Breast epithelium (tissue), 4 donors: ENCODE data around the gene RECQL5. TPM values are rescaled to one million over a fixed set of nuclear protein-coding genes. Genes with fewer than 3 reads are reported as not detected.

Experiments
- DNase-seq, 2 donors: peaks; one replicate each; pipeline ENCODE4 v3.0.0-alpha.2; 2019; ENCODE audit warnings: low spot score in 2 of 2
- H3K27ac ChIP-seq, 2 donors: fragments of 200-600 bp; sonication (generic) in 1 of 2; one replicate each; pipeline ENCODE4 v1.5.1; 2016 to 2019; ENCODE audit warnings: mild to moderate bottlenecking in 1 of 2
- H3K27me3 ChIP-seq, 2 donors: fragments of 200-600 bp; sonication (generic) in 1 of 2; one replicate each; pipeline versions ENCODE4 v1.5.1 to v1.6.0; 2017 to 2019; ENCODE audit warnings: control low read depth in 1 of 2, mild to moderate bottlenecking in 1 of 2
- H3K36me3 ChIP-seq: fragments of 200-600 bp; one replicate; pipeline ENCODE4 v1.5.1; 2019
- H3K4me1 ChIP-seq, 2 donors: fragments of 200-600 bp; sonication (generic); one replicate each; pipeline ENCODE4 v1.5.1; 2016 to 2019; ENCODE audit warnings: control low read depth in 1 of 2
- H3K4me3 ChIP-seq, 3 donors: fragments of 200-600 bp; sonication (generic); 1 replicate in 2 of 3; 2 replicates in 1 of 3; pipeline ENCODE4 v1.5.1; 2016 to 2019; ENCODE audit warnings: mild to moderate bottlenecking in 3 of 3, moderate library complexity in 2 of 3
- H3K9me3 ChIP-seq, 2 donors: fragments of 200-600 bp; sonication (generic) in 1 of 2; one replicate each; pipeline ENCODE4 v1.5.1; 2016 to 2019; ENCODE audit warnings: control low read depth in 1 of 2
- POLR2A ChIP-seq: fragments of 450-650 bp; IDR thresholded peaks from one replicate; pipeline ENCODE4 v1.6.1; 2016; ENCODE audit warnings: antibody characterized with exemption, mild to moderate bottlenecking, moderate library complexity
- POLR2AphosphoS5 ChIP-seq, 3 donors: sonication (generic); formaldehyde crosslinking; IDR thresholded peaks; one replicate each; pipeline ENCODE4 v1.6.1; 2017; ENCODE audit warnings: antibody characterized with exemption in 3 of 3
- intact Hi-C: fragments of 100-400 bp; cut with DNase I; formaldehyde crosslinking; loops from one replicate; pipeline ENCODE4 v1.15.1; 2023; ENCODE audit warnings: low total_unique reads
- total RNA-seq, 3 donors: library from RNA; depleted of rRNA; stranded (reverse); fragments of >200 nt; gene quantifications; one replicate each; pipeline ENCODE4 v1.1.0, GENCODE V29; 2016
- TF ChIP-seq, protein P1 (sequence below), 3 donors: fragments of 450-650 bp; IDR thresholded peaks; one replicate each; pipeline ENCODE4 v1.5.1; 2016 to 2017; ENCODE audit warnings: antibody characterized with exemption in 3 of 3, mild to moderate bottlenecking in 3 of 3, moderate library complexity in 3 of 3

The RECQL5 gene
- total RNA-seq, 3 donors from 2014 or later: 10.7 to 22.8 (median 14.1) TPM

DNA sequence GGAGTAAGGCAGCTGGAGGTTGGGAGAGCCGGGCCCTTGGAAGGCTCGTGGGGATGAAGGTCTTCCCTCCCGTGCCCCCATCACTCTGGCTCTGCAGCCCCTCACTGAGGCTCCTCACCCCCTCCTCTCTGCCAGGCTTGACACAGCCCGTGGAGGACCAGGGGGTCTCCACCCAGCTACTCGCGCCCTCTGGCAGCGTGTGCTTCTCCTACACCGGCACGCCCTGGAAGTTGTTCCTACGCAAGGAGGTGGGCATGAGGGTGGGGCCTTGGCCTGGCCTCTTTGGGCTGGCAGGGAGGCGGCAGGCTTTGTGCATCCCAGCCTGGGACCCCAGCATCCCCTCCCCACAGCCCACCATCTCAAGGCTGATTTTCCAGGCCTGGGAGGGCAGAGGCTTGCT is 49.3 kb downstream of the RECQL5 start:
- H3K4me1 ChIP-seq: no peaks in the 10 kb centered on the region
- H3K27ac ChIP-seq: no peak overlapping the region
- H3K9me3 ChIP-seq: no peaks in the 10 kb centered on the region
- DNase-seq: no peak
- TF ChIP-seq POLR2AphosphoS5 (IDR thresholded peaks at IDR 0.05) (no peak), POLR2A (no peak)
- TF ChIP-seq, protein P1, sequence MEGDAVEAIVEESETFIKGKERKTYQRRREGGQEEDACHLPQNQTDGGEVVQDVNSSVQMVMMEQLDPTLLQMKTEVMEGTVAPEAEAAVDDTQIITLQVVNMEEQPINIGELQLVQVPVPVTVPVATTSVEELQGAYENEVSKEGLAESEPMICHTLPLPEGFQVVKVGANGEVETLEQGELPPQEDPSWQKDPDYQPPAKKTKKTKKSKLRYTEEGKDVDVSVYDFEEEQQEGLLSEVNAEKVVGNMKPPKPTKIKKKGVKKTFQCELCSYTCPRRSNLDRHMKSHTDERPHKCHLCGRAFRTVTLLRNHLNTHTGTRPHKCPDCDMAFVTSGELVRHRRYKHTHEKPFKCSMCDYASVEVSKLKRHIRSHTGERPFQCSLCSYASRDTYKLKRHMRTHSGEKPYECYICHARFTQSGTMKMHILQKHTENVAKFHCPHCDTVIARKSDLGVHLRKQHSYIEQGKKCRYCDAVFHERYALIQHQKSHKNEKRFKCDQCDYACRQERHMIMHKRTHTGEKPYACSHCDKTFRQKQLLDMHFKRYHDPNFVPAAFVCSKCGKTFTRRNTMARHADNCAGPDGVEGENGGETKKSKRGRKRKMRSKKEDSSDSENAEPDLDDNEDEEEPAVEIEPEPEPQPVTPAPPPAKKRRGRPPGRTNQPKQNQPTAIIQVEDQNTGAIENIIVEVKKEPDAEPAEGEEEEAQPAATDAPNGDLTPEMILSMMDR (IDR thresholded peaks at IDR 0.05): no peak
- intact Hi-C loops: no loop called here
- no peak overlapping the region for H3K4me3 ChIP-seq
- peaks cover 3% of the 10 kb centered on the region for H3K36me3 ChIP-seq
- H3K27me3 ChIP-seq: no peaks in the 10 kb centered on the region

DNA sequence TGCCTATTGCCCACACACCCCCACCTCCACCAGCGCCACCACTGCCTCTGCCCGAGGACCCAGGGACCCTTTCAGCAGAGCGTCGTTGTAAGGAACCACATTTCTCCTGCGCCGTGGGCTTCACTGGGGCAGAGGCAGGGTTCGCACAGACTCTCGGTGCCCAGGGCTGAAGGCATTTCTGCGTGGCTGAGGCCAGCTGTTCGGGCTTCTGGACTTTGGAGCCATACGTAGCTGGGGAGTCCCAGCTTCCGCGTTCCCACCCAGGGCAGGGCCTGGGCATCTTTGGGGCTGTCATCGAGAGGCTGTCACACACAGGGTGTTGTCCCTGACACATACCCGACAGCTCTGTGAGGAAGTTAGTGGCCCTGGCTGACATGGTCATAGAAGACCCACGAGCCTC is 49.7 kb downstream of the RECQL5 start:
- Histone ChIP-seq H3K36me3 (peaks cover 3% of the 10 kb centered on the region), H3K4me1 (no peaks in the 10 kb centered on the region), H3K27ac (no peak overlapping the region), H3K27me3 (no peaks in the 10 kb centered on the region), H3K9me3 (no peaks in the 10 kb centered on the region), H3K4me3 (no peak overlapping the region)
- intact Hi-C loops: no loop called here
- DNase-seq: no peak
- TF ChIP-seq POLR2A: no peak
- TF ChIP-seq, protein P1 (IDR thresholded peaks at IDR 0.05): no peak
- TF ChIP-seq POLR2AphosphoS5 (IDR thresholded peaks at IDR 0.05): no peak

DNA sequence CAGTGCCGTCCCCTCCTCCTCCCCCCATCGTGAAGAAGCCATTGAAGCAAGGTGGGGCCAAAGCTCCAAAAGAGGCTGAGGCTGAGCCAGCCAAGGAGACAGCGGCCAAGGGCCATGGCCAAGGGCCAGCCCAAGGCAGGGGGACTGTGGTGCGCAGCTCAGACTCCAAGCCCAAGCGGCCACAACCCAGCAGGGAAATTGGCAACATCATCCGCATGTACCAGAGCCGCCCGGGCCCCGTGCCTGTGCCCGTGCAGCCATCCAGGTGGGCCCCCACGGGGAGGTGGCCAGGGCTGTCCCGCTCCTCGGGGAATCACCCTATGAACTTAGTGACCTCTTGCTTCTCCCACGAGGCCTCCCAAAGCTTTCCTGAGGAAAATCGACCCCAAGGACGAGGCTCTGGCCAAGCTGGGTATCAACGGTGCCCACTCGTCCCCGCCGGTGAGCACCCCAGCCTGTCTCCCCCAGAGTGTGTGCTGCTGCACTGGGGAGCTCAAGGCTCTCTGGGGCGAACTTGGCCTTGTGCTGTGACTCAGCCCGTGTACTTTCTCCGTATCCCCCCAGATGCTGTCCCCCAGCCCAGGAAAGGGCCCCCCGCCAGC is 50.3 kb downstream of the RECQL5 start:
- H3K4me1 ChIP-seq: no peaks in the 10 kb centered on the region
- H3K36me3 ChIP-seq: peaks cover 3% of the 10 kb centered on the region
- no peaks in the 10 kb centered on the region for H3K9me3 ChIP-seq
- DNase-seq: no peak
- intact Hi-C loops: no loop called here
- no peaks in the 10 kb centered on the region for H3K27me3 ChIP-seq
- no peak overlapping the region for H3K4me3 ChIP-seq
- no peak overlapping the region for H3K27ac ChIP-seq
- TF ChIP-seq, protein P1 (IDR thresholded peaks at IDR 0.05): no peak
- no peak for TF ChIP-seq POLR2A

DNA sequence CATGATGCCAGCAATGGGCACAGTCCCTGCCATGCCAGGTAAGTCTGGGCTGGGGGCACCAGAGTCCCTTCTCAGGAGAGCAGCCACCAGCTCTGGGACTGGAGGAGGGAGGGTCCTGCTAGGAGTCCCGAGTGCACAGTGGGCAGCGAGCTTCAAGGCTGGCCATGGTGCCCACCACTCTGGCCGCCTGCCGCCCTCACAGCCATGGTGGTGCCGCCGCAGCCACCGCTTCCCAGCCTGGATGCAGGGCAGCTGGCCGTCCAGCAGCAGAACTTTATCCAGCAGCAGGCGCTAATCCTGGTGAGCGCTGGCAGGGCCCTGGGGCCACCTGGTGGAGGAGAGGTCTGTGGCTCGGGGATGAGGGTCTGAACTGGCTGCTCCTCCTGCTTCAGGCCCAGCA is 51.7 kb downstream of the RECQL5 start:
- H3K4me3 ChIP-seq: no peak overlapping the region
- no peak overlapping the region for H3K27ac ChIP-seq
- DNase-seq: no peak
- H3K9me3 ChIP-seq: no peaks in the 10 kb centered on the region
- no peaks in the 10 kb centered on the region for H3K4me1 ChIP-seq
- TF ChIP-seq, protein P1 (IDR thresholded peaks at IDR 0.05): no peak
- TF ChIP-seq POLR2A: no peak
- TF ChIP-seq POLR2AphosphoS5 (IDR thresholded peaks at IDR 0.05): no peak
- intact Hi-C loops: no loop called here
- peaks cover 3% of the 10 kb centered on the region for H3K36me3 ChIP-seq
- no peaks in the 10 kb centered on the region for H3K27me3 ChIP-seq

DNA sequence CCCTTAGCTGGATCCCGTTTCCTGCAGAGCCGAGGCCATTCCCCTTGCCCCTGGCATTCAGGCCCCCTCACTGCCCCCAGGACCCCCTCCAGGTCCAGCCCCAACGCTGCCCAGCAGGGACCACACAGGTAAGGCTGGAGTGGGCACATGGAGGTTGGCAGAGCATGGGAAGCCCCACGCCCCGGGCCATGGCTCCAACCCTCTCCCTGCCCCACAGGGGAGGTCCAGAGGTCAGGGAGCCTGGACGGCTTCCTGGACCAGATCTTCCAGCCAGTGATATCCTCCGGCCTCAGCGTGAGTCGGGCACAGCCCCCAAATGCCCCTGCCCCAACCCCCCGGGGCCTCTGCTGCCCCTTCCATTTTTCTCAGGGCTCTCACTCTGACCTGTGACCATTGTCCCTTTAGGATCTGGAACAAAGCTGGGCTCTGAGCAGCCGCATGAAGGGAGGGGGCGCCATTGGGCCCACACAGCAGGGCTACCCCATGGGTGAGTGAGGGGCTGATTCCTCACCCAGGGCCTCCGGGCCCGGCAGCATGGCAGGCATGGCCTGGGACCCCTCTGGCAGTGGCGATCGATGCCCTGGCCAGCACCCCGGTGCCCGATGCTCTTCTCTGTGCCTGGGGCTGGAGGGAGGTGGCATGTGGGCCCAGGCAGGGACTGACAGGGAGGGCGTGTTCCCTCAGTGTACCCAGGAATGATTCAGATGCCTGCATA is 52.2 kb downstream of the RECQL5 start:
- DNase-seq: no peak
- intact Hi-C loops: no loop called here
- Histone ChIP-seq H3K27ac (no peak overlapping the region), H3K36me3 (peaks cover 3% of the 10 kb centered on the region), H3K4me1 (no peaks in the 10 kb centered on the region), H3K27me3 (no peaks in the 10 kb centered on the region), H3K4me3 (no peak overlapping the region), H3K9me3 (no peaks in the 10 kb centered on the region)
- TF ChIP-seq POLR2AphosphoS5 (IDR thresholded peaks at IDR 0.05) (no peak), POLR2A (no peak)
- TF ChIP-seq, protein P1 (IDR thresholded peaks at IDR 0.05): no peak
